HG03442 (cell line): ENCODE measurements around the gene EPM2AIP1.
"Not testable (repeated sequence)": the region's sequence is repeated elsewhere in the genome, so short reads cannot be mapped to it uniquely, and the experiment has no call there.

Source experiments
- ATAC-seq: cut with Tn5 transposase; IDR thresholded peaks from one replicate; pipeline ENCODE4 v1.9.1; 2021; ENCODE audit warnings: mild to moderate bottlenecking, moderate library complexity; ENCODE audit not compliant: unreplicated experiment

Gene EPM2AIP1

DNA sequence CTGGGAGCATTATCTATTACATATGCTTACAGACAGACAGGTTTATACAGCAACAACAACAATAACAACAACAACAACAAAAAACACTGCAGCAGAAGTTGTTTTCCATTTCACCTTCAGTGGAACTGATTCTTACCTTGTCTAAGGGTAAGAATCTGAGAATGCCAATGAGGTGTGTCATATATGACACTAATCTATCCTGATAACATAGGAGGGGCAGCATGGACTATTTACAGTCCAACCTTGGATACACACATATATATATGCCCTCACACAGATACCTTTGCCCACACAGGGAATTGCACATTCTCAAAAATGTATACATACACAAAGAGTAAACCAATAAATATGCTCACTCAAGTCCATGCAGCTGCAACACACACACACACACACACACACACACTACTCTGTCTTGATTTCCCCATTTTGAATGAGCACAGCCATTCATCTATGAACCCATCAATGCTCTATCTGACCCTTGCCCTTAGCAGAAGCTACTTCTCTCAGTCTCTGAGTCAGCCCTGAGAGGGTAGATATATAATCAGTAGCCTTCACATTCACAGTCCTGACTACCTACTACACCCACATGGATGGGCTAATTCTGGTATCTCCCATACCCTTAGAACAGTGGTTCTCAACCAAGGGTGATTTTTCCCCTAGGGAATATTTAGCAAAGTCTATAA lies 38.3 kb downstream of the EPM2AIP1 start:
- no peak for ATAC-seq

DNA sequence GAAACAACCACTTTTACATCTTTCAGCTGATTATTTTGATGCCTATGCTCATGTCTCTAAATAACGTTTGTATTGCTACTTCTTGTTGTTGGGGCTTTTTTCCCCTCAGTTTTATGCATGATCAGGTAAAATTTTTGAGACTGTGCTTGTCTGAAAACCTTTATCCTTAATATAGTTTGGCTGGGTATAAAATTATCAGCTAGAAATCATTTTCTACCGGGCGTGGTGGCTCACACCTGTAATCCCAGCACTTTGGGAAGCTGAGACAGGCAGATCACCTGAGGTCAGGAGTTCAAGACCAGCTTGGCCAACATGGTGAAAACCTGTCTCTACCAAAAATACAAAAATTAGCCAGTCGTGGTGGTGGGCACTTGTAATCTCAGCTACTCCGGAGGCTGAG lies 45.1 kb downstream of the EPM2AIP1 start:
- ATAC-seq, result not testable (repeated sequence)

DNA sequence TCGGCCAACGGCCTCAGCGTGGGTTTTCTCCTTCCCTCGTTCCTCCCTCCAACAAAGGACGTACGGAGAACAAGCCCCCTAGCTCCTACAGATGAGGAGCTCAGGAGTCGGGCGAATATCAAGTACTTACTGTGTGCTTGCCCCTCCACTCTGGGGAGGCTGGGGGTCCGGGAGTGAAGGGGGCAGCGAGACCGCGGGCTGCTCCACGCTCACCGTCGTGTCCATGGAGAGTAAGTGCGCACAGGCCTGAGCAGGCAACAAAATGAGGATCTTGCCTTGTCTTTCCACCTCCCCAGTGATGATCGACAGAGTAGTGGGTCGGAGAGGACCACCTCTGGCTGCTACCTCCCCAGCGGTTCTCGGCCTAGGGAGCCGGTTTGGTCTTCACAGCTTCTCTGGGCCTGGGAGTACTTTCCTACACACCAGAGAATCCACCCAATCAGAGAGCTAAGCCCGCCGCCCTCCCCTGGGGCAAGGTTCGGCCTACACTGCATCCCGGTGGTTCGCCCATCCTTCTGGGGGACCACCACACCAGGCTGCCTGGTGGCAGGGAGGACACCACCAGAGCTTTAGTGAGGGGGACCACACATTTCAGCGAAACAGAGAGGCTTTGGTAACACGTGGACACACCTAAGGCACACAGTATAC lies 47.5 kb downstream of the EPM2AIP1 start:
- ATAC-seq, result no peak

DNA sequence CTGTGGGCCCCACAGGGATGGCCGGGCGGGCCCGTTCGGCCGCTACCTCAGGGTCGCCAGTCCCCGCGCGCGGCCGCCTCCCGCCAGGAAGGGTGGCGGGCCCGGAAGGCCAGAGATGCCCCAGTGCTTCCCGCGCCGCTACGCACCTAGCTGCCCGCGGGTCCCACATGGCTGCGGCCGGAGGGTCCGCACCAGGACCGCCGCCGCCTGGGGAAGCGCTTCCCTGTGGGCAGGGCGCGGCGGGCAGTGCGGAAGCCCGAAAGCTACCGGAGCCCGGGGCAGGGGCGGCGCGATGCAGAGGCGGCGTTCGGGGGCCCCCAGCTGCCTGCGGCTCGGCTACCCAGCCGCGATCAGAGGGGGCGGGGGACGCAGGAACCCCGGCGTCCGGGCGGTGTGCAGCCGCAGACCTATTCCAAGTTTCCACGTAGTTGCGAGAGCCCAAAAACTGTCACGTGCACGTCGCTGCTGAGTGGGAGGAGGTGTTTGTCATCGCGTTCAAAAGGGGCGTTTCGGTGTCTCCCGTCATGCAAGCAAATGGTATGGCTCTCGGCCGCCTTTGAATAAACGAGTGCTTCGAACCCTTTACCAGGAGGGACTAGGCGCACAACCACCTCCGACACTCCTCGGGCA lies 48.2 kb downstream of the EPM2AIP1 start, which contains the start of gene TRANK1:
Gene TRANK1 (minus strand): TSS at position 414 of the 630 bp plus-strand sequence. CDS start 245 bp downstream, at position 169.
- ATAC-seq, result peak; percentile 60

DNA sequence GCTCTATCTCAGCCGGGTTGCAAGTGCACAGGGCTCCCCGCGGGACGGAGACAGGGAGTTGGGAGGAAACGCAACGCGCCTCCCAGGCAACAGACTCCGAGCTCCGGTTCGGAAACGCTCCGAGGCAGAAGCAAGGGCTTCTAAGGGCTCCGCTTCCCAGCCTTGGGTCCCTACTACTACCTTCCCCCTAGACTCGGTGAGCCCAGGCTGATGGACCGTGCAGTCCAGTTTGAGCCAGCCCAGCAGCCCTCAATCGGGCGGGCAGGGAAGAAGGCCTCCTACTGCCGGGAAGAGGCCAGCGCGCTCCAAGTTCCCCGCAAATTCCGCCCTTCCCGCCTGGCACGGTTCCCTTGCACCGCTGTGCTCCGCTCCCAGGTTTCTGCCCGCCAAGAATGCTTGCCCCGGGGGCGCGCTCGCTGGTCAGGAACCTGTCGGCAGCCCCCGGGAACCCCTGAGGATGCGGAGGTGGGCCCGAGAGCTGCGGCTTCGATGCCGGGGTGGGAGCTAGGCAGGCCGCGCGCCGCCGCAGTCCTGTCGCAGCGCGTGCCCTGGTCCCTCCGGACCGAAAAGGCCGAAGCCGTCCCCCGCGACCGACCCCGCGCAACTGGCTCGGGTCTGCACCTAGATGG lies 48.8 kb downstream of the EPM2AIP1 start:
- ATAC-seq, result peak; percentile 49

DNA sequence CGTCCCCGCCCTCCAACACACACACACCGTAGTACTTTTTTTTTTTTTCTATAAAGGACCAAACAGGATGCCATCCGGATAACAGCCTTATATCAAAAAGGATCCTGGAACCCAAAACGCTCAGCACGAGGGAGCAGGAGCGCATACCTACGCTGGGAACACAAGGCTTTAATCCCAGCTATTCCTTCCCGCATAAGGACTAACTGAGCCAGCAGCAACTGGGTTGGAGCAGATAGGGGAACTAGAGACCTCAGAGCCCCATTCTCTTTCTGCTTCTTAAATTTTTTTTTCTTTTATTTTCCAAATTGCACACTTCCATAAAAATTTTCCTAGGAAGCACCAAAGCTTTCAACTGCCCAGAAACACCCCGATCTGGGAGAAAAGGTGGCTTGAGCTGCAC lies 49.3 kb downstream of the EPM2AIP1 start:
- ATAC-seq, result no peak

DNA sequence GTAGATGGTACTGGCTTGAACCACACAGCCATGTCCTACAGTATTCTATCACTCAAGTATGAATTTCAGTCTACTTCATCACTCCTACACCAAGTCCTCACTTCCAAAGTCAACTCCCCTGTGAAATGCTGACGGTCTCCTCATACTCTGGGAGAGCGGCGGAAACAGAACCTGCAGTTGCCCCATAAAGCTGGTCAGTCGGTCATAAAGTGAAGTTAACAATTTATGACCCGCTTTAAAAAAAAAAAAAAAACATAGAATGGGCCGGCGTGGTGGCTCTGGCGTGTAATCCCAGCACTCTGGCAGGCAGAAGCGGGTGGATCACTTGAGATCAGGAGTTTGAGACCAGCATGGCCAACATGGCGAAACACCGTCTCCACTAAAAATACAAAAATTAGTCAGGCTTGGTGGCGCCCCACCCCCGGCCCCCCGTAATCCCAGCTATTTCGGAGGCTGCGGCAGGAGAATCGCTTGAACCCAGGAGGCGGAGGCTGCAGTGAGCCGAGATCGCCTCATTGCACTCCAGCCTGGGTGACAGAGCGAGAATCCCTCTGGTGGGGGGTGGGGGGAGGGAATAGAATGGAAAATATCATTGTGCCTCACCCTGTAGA lies 50.2 kb downstream of the EPM2AIP1 start:
- ATAC-seq, result no peak

DNA sequence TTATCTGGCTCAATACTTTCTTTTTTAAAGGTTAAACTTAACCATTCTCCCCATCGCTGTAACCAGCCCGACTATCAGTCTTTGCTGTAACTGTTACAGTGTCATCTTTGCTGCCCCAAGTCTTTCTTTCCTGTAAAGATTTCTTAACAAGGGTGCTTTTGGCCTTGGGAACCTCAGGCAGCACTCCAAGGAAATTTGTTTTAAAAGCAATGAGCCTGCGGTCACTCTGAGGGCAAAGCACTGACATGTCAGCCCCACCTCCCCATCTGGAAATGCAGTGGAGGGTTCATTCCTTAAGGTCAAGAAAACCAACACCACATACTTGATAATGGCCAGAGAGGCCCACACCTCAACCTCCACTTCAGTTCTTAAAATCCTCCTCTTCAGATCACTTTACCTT lies 51.3 kb downstream of the EPM2AIP1 start:
- ATAC-seq, result no peak

DNA sequence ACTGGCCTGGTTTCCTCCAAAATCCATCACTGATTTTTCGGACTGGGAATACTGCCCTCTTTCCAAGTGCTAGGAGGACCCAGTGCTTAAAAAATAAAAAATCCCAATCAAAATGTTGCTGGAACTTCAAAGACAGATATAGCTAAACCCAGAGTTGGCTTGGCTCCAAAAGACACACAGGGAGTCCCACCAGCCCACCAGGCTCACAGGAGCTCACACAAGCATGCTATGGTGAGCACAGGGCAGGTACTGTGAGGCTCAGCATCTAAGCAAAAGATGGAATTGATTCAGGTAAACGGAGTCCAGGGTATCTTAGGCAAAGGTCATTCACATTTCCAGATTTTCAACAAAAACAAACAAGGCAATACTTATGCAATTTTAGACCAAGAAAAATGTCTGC lies 51.8 kb downstream of the EPM2AIP1 start:
- no peak for ATAC-seq

DNA sequence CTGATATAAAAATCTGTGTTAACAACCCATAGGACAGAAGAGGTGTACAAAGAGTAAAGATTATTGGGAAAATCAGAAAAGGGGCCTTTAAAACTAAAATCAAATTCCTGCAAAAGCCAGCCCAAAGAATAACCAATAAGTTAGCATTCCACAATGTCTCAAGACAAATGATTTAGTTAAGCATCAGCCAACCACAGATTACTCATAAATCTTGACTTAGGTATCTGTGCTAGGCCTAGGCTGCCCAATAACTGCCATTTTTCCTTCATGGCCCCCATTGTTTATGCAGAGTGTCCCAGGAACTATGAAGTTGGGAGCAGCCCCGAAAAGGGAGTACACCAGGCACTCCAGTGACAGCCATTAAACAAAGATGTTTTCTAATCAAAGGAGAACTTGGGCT lies 55.4 kb downstream of the EPM2AIP1 start:
- ATAC-seq, result no peak
